Measurements from ENCODE around the gene CDK11B.
"Not testable (repeated sequence)": the region's sequence is repeated elsewhere in the genome, so short reads cannot be mapped to it uniquely, and the experiment has no call there.

DNA sequence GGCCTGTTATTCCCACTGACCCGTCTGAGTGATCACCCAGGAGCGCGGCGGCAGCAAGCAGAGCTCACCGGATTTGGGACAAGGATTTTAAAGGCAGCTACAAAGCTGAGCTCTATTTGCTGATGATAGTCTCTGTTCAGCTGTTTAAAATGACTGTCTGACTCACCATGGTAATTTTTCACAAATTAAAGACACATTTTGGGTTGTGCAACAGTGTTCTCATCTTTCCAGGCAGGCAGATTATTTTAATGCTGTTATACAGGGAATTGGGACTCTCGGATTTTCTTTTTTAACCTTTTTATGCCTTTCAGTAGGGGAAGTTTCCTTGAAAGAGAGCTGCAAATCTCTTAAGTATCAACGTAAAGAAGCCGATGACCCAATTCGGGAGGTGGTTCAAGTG is 3.6 kb upstream of the CDK11B start:
- TF ChIP-seq, protein P1, sequence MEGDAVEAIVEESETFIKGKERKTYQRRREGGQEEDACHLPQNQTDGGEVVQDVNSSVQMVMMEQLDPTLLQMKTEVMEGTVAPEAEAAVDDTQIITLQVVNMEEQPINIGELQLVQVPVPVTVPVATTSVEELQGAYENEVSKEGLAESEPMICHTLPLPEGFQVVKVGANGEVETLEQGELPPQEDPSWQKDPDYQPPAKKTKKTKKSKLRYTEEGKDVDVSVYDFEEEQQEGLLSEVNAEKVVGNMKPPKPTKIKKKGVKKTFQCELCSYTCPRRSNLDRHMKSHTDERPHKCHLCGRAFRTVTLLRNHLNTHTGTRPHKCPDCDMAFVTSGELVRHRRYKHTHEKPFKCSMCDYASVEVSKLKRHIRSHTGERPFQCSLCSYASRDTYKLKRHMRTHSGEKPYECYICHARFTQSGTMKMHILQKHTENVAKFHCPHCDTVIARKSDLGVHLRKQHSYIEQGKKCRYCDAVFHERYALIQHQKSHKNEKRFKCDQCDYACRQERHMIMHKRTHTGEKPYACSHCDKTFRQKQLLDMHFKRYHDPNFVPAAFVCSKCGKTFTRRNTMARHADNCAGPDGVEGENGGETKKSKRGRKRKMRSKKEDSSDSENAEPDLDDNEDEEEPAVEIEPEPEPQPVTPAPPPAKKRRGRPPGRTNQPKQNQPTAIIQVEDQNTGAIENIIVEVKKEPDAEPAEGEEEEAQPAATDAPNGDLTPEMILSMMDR (IDR thresholded peaks at IDR 0.05; ENCODE audit: insufficient read depth, low read length): not testable (repeated sequence)
- TF ChIP-seq GABPA (IDR thresholded peaks at IDR 0.05; ENCODE audit: low read depth); SPI1 (IDR thresholded peaks at IDR 0.05; ENCODE audit: borderline replicate concordance, low read depth); POLR2AphosphoS5 (IDR thresholded peaks at IDR 0.05; ENCODE audit: low read depth): not testable (repeated sequence)
- TF ChIP-seq, protein P2, sequence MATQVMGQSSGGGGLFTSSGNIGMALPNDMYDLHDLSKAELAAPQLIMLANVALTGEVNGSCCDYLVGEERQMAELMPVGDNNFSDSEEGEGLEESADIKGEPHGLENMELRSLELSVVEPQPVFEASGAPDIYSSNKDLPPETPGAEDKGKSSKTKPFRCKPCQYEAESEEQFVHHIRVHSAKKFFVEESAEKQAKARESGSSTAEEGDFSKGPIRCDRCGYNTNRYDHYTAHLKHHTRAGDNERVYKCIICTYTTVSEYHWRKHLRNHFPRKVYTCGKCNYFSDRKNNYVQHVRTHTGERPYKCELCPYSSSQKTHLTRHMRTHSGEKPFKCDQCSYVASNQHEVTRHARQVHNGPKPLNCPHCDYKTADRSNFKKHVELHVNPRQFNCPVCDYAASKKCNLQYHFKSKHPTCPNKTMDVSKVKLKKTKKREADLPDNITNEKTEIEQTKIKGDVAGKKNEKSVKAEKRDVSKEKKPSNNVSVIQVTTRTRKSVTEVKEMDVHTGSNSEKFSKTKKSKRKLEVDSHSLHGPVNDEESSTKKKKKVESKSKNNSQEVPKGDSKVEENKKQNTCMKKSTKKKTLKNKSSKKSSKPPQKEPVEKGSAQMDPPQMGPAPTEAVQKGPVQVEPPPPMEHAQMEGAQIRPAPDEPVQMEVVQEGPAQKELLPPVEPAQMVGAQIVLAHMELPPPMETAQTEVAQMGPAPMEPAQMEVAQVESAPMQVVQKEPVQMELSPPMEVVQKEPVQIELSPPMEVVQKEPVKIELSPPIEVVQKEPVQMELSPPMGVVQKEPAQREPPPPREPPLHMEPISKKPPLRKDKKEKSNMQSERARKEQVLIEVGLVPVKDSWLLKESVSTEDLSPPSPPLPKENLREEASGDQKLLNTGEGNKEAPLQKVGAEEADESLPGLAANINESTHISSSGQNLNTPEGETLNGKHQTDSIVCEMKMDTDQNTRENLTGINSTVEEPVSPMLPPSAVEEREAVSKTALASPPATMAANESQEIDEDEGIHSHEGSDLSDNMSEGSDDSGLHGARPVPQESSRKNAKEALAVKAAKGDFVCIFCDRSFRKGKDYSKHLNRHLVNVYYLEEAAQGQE (IDR thresholded peaks at IDR 0.05; ENCODE audit: insufficient replicate concordance, low read depth): not testable (repeated sequence)

Data from HL-60 (cell line).